ENCODE results near the gene LRRC41. TPM values are rescaled to one million over a fixed set of nuclear protein-coding genes. Genes with fewer than 3 reads are reported as not detected.

Gene LRRC41
- total and polyA plus RNA-seq, 10 donors: 13.3 to 57.2 (median 40.7) TPM

GRCh38 chr1:46284597-46285564, 18.5 kb downstream of the LRRC41 start:
- intact Hi-C loops (cut with DNase I; ENCODE audit: low total_unique reads): no loop called here
- H3K27me3 ChIP-seq (replicated peaks in 1 of 7): no peaks in the 10 kb centered on the region
- H3K9me3 ChIP-seq: no peaks in the 10 kb centered on the region
- H3K4me3 ChIP-seq: no peak overlapping the region
- H3K36me3 ChIP-seq: peaks cover 3 to 97% (median 46%) of the 10 kb centered on the region in 6 donors
- no peaks in the 10 kb centered on the region for H3K4me1 ChIP-seq
- H3K27ac ChIP-seq: no peak overlapping the region
- TF ChIP-seq POLR2AphosphoS5 (IDR thresholded peaks at IDR 0.05) (no peak), CTCF (IDR thresholded peaks at IDR 0.05 in 8 of 11, conservative IDR thresholded peaks at IDR 0.05 in 3 of 11) (no peak), POLR2A (IDR thresholded peaks at IDR 0.05) (no peak)
- 75 to 91% (median 83%) methylated on average over 3 of the region's 3 CpGs for WGBS, 5 donors
- no peak for DNase-seq

- intact Hi-C loops (cut with DNase I; ENCODE audit: low total_unique reads): no loop called here
- 91 to 96% (median 94%) methylated on average over 1 of the region's 1 CpG for WGBS, 5 donors
- H3K36me3 ChIP-seq: peaks cover 3 to 97% (median 53%) of the 10 kb centered on the region in 6 donors
Observed at GRCh38 chr1:46284058-46284457, 19.4 kb downstream of the LRRC41 start.

GRCh38 chr1:46281021-46281420, 22.4 kb downstream of the LRRC41 start:
- H3K27ac ChIP-seq: no peak overlapping the region
- peaks cover 2 to 99% (median 61%) of the 10 kb centered on the region in 6 donors for H3K36me3 ChIP-seq
- TF ChIP-seq POLR2A (IDR thresholded peaks at IDR 0.05) (no peak), POLR2AphosphoS5 (IDR thresholded peaks at IDR 0.05) (no peak), CTCF (IDR thresholded peaks at IDR 0.05 in 8 of 11, conservative IDR thresholded peaks at IDR 0.05 in 3 of 11) (no peak)
- no peak for DNase-seq
- H3K9me3 ChIP-seq: no peaks in the 10 kb centered on the region
- H3K4me1 ChIP-seq: no peaks in the 10 kb centered on the region
- H3K4me3 ChIP-seq: no peak overlapping the region
- WGBS, 5 donors: 91 to 98% (median 96%) methylated on average over 14 of the region's 14 CpGs
- intact Hi-C loops (cut with DNase I; ENCODE audit: low total_unique reads): no loop called here
- no peaks in the 10 kb centered on the region for H3K27me3 ChIP-seq (replicated peaks in 1 of 7)

More at GRCh38 chr1:46284058-46284457, 19.4 kb downstream of the LRRC41 start:
- Histone ChIP-seq H3K27me3 (replicated peaks in 1 of 7) (no peaks in the 10 kb centered on the region), H3K4me1 (no peaks in the 10 kb centered on the region), H3K27ac (no peak overlapping the region), H3K4me3 (no peak overlapping the region), H3K9me3 (no peaks in the 10 kb centered on the region)
- DNase-seq: no peak
- TF ChIP-seq POLR2AphosphoS5 (IDR thresholded peaks at IDR 0.05): no peak
- TF ChIP-seq POLR2A (IDR thresholded peaks at IDR 0.05): no peak
- no peak for TF ChIP-seq CTCF (IDR thresholded peaks at IDR 0.05 in 8 of 11, conservative IDR thresholded peaks at IDR 0.05 in 3 of 11)

- intact Hi-C loops (cut with DNase I; ENCODE audit: low total_unique reads): no loop called here
- H3K9me3 ChIP-seq: no peaks in the 10 kb centered on the region
- WGBS, 5 donors: 94 to 100% (median 97%) methylated on average over 3 of the region's 3 CpGs
- no peaks in the 10 kb centered on the region for H3K4me1 ChIP-seq
- H3K27me3 ChIP-seq (replicated peaks in 1 of 7): no peaks in the 10 kb centered on the region
- peaks cover 0 to 99% (median 52%) of the 10 kb centered on the region in 6 donors for H3K36me3 ChIP-seq
- DNase-seq: no peak
- no peak for TF ChIP-seq POLR2AphosphoS5 (IDR thresholded peaks at IDR 0.05)
- TF ChIP-seq CTCF (IDR thresholded peaks at IDR 0.05 in 8 of 11, conservative IDR thresholded peaks at IDR 0.05 in 3 of 11): no peak
- no peak for TF ChIP-seq POLR2A (IDR thresholded peaks at IDR 0.05)
- H3K27ac ChIP-seq: no peak overlapping the region
- no peak overlapping the region for H3K4me3 ChIP-seq
Observed at GRCh38 chr1:46280092-46280491, 23.3 kb downstream of the LRRC41 start.

Measured in spleen (tissue), 11 donors.